BJ (cell line): ENCODE measurements around the gene ARID5B. TPM values are rescaled to one million over a fixed set of nuclear protein-coding genes. Genes with fewer than 3 reads are reported as not detected.
A peak's percentile ranks its signal among the peaks of the same experiment; 100 is the strongest.

Source experiments
- CTCF ChIA-PET: fragments of 350-600 bp; formaldehyde crosslinking; extraction: SDS; loops from one replicate; lab custom pipeline; 2021; ENCODE audit warnings: antibody characterized with exemption, inconsistent platforms; lab: Yijun Ruan, JAX
- POLR2A ChIA-PET: fragments of 300-600 bp; sonication (Branson Sonifier 250); formaldehyde crosslinking; extraction: SDS; loops from one replicate; lab custom pipeline; 2021; ENCODE audit warnings: antibody characterized with exemption; lab: Charles Lee
- DNase-seq: peaks from one replicate; pipeline ENCODE4 v3.0.0-alpha.2; 2011; ENCODE audit warnings: low read depth
- H3K27me3 ChIP-seq: 2 replicates; pipeline ENCODE4 v1.6.0; 2011; ENCODE audit warnings: low read length; ENCODE audit not compliant: control insufficient read depth, insufficient read depth
- H3K36me3 ChIP-seq: 2 replicates; pipeline ENCODE4 v1.5.1; 2011; ENCODE audit warnings: low read length; ENCODE audit not compliant: control insufficient read depth, insufficient read depth
- H3K4me3 ChIP-seq: 2 replicates; pipeline ENCODE4 v1.5.1; 2011; ENCODE audit warnings: low read depth, mild to moderate bottlenecking, control low read depth, low read length
- polyA plus RNA-seq: library from polyadenylated mRNA; depleted of rRNA; stranded (reverse); fragments of >200 nt; gene quantifications from 2 replicates; pipeline ENCODE4 v1.2.3, GENCODE V29; 2011
- TF ChIP-seq, protein P1 (sequence below): IDR thresholded peaks from 2 replicates; pipeline ENCODE4 v1.5.1; 2011; ENCODE audit warnings: low read depth, mild to moderate bottlenecking, control low read depth, inconsistent platforms, low read length, moderate library complexity; ENCODE audit not compliant: insufficient read depth

The ARID5B gene
- polyA plus RNA-seq, 1 experiment, result 73.8 TPM

DNA sequence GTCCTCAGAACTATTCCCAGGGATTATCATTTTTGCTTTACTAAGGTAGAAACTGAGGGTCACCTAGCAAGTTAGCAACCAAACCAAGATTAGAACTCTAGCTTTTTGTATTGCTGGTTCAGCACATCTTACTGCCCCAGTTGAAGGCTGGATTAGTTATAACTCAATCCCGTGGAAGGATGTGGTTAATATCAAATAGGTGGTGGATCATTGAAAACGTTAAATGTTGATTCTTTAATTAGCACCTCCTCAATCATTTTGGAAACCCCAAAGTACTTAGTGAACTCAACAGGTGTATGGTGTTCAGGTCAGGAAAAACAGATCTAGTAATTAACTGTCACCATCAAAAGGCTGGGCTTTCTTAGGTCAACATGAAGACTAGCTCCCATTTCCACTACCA is 152.4 kb downstream of the ARID5B start:
- H3K36me3 ChIP-seq, result peaks cover 13% of the 10 kb centered on the region
- TF ChIP-seq, protein P1, sequence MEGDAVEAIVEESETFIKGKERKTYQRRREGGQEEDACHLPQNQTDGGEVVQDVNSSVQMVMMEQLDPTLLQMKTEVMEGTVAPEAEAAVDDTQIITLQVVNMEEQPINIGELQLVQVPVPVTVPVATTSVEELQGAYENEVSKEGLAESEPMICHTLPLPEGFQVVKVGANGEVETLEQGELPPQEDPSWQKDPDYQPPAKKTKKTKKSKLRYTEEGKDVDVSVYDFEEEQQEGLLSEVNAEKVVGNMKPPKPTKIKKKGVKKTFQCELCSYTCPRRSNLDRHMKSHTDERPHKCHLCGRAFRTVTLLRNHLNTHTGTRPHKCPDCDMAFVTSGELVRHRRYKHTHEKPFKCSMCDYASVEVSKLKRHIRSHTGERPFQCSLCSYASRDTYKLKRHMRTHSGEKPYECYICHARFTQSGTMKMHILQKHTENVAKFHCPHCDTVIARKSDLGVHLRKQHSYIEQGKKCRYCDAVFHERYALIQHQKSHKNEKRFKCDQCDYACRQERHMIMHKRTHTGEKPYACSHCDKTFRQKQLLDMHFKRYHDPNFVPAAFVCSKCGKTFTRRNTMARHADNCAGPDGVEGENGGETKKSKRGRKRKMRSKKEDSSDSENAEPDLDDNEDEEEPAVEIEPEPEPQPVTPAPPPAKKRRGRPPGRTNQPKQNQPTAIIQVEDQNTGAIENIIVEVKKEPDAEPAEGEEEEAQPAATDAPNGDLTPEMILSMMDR, result no peak
- CTCF ChIA-PET, result interaction anchor here (1.1 to 3.1 kb wide), 3 partner anchors 8 to 16 kb away, joined by 3 to 11 read pairs (median 4); no protein-coding TSS in a partner anchor
- H3K27me3 ChIP-seq, result no peaks in the 10 kb centered on the region
- DNase-seq, result no peak
- POLR2A ChIA-PET, result no interaction called here
- H3K4me3 ChIP-seq, result peak overlapping the region; percentile 76

DNA sequence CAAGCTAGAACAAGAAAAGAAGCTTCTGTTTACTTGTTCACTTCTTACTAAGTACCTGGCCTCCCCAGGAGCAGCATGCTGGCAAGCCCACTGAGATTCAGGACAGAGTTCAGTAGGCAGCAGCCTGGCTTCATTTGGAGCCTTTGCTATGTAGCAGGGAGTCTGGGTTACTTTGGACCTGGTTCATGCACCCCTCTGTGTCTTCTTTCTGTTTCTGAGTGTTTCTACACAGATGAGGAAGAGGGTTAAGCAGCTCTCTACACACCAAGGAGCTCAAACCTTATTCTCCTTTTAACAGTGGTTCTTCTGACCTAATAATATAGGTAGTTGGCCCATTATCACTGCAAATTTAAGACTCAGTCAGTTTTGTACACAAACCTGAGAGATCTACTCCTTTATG is 152.9 kb downstream of the ARID5B start:
- peaks cover 13% of the 10 kb centered on the region for H3K36me3 ChIP-seq
- DNase-seq, result no peak
- H3K27me3 ChIP-seq, result no peaks in the 10 kb centered on the region
- CTCF ChIA-PET, result interaction anchor here (1.1 to 3.1 kb wide), 2 partner anchors 14 to 17 kb away, joined by 3 to 11 read pairs; no protein-coding TSS in a partner anchor
- TF ChIP-seq, protein P1, result no peak
- H3K4me3 ChIP-seq, result peak overlapping the region; percentile 76
- POLR2A ChIA-PET, result interaction anchor here (0.6 kb wide), 2 partner anchors 154 to 1220 kb away, joined by 3 to 5 read pairs; no protein-coding TSS in a partner anchor

DNA sequence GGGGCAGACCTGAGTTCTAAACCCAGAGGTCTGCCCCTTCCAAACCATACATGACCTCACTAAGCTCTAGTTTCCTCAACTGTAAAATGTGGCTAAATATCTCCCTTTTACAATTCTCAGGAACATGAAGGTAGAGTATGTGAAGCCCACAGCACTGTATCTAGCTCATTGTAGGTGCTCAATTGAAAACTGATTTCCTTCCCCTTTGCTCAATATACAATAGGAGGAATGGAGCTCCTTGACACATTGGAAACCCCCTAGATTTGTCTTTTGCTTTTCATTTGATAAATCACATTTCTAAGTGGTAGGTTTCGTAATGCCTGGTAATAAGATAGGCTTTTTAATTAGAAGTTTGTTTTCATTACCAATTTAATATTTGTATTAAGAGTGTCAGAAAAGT is 153.3 kb downstream of the ARID5B start:
- no peaks in the 10 kb centered on the region for H3K27me3 ChIP-seq
- no peak for DNase-seq
- POLR2A ChIA-PET, result interaction anchor here (0.6 kb wide), 2 partner anchors 154 to 1221 kb away, joined by 3 to 5 read pairs; no protein-coding TSS in a partner anchor
- CTCF ChIA-PET, result interaction anchor here (1.1 to 3.1 kb wide), 2 partner anchors 14 to 17 kb away, joined by 3 to 11 read pairs; no protein-coding TSS in a partner anchor
- H3K4me3 ChIP-seq, result peak overlapping the region; percentile 76
- TF ChIP-seq, protein P1, result no peak
- peaks cover 13% of the 10 kb centered on the region for H3K36me3 ChIP-seq

DNA sequence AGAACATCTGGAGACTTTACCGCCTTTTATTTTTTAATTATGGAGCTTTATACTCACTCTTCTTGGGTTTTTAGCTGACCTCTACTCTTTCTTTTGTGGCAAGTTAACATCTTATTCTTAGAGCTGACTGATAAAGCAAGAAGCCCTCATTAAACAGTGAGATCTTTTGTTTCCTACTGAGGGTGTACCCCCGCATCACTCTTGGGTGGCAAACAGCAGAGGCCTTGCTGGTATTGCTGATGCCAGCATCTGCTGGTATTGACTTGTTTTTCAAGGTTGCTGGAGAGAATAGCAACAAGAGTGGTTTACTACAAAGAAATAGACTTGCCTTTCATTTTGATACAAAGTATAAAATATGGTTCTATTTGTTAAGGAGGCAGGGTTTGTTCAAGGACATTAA is 154.7 kb downstream of the ARID5B start:
- TF ChIP-seq, protein P1, result no peak
- CTCF ChIA-PET, result no interaction called here
- Histone ChIP-seq H3K36me3 (peaks cover 13% of the 10 kb centered on the region), H3K27me3 (no peaks in the 10 kb centered on the region), H3K4me3 (no peak overlapping the region; the same call in 1 of the 2 replicates)
- POLR2A ChIA-PET, result interaction anchor here (0.7 kb wide), 1 partner anchor 81 kb away, joined by 3 read pairs; no protein-coding TSS in a partner anchor
- DNase-seq, result no peak

DNA sequence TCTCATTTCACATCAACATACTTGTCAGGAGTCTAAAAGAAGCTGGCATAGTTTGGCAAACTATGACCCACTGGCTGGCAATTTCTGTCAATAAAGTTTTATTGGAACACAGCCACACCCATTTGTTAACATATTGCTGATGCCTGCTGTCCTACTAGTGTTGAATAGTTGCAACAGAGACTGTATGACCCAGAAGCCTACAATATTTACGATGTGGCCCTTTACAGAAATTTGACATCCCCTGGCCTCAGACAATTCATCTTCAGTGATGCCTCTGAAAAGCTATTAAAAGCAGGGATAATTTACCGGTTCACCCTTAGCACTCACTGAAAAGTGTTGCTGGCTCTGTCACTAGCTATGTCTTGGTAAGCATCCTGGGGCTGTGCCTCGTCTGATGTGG is 155.2 kb downstream of the ARID5B start:
- Histone ChIP-seq H3K4me3 (peak overlapping the region; percentile 22), H3K27me3 (no peaks in the 10 kb centered on the region), H3K36me3 (peaks cover 14% of the 10 kb centered on the region)
- TF ChIP-seq, protein P1, result no peak
- no peak for DNase-seq
- ChIA-PET POLR2A (interaction anchor here (0.6 to 0.9 kb wide), 3 partner anchors 81 to 1407 kb away, joined by 3 to 11 read pairs (median 3); no protein-coding TSS in a partner anchor), CTCF (interaction anchor here (1.0 kb wide), 1 partner anchor 14 kb away, joined by 3 read pairs; no protein-coding TSS in a partner anchor)
